ENCODE measurements around the gene ANKRD55. TPM values are rescaled to one million over a fixed set of nuclear protein-coding genes. Genes with fewer than 3 reads are reported as not detected.

The ANKRD55 gene
- total and polyA plus RNA-seq, 2 donors (not counting 1 experiment from before 2014, with no cell fraction given), result 0.07 TPM; not detected in 1

DNA sequence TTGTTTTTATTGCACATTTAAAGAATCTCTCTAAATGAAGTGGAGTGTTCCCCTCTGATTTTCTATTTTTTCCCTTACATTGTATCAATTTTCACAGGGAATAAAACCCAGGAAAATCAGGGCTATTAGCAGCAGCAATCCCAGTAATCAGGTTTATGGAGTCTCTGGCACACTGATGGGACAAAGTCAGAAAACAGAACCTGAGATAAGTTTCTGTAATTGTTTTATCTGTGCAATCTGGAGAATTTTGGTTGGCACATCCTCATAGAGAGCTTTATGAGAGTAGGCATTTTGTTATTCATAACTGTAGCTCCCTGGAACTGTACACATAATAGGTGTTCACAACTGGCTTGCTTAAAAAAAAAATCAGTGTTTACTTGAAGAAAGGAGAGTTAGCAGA is 141.5 kb downstream of the ANKRD55 start:
- Histone ChIP-seq H3K27ac (ENCODE audit: low read length in 2 of 2) (no peak overlapping the region), H3K27me3 (replicated peaks in 1 of 4; ENCODE audit: control extremely low read depth in 1 of 4, control insufficient read depth in 3 of 4, insufficient read depth in 4 of 4, low read length in 3 of 4) (no peaks in the 10 kb centered on the region), H4K20me1 (ENCODE audit: control insufficient read depth, insufficient read depth, low read length, poor library complexity, severe bottlenecking) (no peaks in the 10 kb centered on the region), H3K9me3 (ENCODE audit: control extremely low read depth in 1 of 3, control insufficient read depth in 2 of 3, insufficient read depth in 1 of 3, low read length in 2 of 3) (peaks cover 0 to 4% (median 0%) of the 10 kb centered on the region in 3 donors), H3K79me2 (ENCODE audit: control insufficient read depth, insufficient read depth, low read length) (no peaks in the 10 kb centered on the region), H3K4me3 (ENCODE audit: control extremely low read depth in 1 of 5, extremely low read depth in 1 of 5, insufficient read depth in 1 of 5, low read depth in 2 of 5, low read length in 4 of 5) (no peak overlapping the region), H3K4me1 (ENCODE audit: control insufficient read depth in 2 of 2, insufficient read depth in 2 of 2, low read length in 2 of 2) (no peaks in the 10 kb centered on the region), H2AFZ (ENCODE audit: insufficient read depth, low read depth, low read length, poor library complexity, severe bottlenecking) (no peak overlapping the region), H3K4me2 (replicated peaks; ENCODE audit: low read depth, low read length, poor library complexity, severe bottlenecking) (no peak overlapping the region), H3K36me3 (replicated peaks in 1 of 2; ENCODE audit: control extremely low read depth in 1 of 2, control insufficient read depth in 1 of 2, extremely low read depth in 1 of 2, insufficient read depth in 2 of 2, low read length in 1 of 2) (no peaks in the 10 kb centered on the region), H3K9ac (ENCODE audit: low read length) (no peak overlapping the region)
- DNase-seq, result no peak
- peaks cover 2% of the 10 kb centered on the region for H3K4me1 Mint-ChIP-seq
- intact Hi-C loops (cut with micrococcal nuclease), result no loop called here
- CTCF ChIA-PET, result no interaction called here
- no peak overlapping the region for H3K27ac Mint-ChIP-seq
- ATAC-seq (ENCODE audit: low read depth), result no peak
- no peak for TF ChIP-seq EZH2 (IDR thresholded peaks at IDR 0.05; ENCODE audit: borderline replicate concordance, insufficient read depth, low read depth, low read length, poor library complexity, severe bottlenecking)
- TF ChIP-seq, protein P1, sequence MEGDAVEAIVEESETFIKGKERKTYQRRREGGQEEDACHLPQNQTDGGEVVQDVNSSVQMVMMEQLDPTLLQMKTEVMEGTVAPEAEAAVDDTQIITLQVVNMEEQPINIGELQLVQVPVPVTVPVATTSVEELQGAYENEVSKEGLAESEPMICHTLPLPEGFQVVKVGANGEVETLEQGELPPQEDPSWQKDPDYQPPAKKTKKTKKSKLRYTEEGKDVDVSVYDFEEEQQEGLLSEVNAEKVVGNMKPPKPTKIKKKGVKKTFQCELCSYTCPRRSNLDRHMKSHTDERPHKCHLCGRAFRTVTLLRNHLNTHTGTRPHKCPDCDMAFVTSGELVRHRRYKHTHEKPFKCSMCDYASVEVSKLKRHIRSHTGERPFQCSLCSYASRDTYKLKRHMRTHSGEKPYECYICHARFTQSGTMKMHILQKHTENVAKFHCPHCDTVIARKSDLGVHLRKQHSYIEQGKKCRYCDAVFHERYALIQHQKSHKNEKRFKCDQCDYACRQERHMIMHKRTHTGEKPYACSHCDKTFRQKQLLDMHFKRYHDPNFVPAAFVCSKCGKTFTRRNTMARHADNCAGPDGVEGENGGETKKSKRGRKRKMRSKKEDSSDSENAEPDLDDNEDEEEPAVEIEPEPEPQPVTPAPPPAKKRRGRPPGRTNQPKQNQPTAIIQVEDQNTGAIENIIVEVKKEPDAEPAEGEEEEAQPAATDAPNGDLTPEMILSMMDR (IDR thresholded peaks at IDR 0.05), result no peak
- POLR2A ChIA-PET, result no interaction called here
- H3K27me3 Mint-ChIP-seq, result peaks cover 7% of the 10 kb centered on the region
- no peak overlapping the region for H3K4me3 Mint-ChIP-seq
- no peaks in the 10 kb centered on the region for H3K9me3 Mint-ChIP-seq (ENCODE audit: insufficient read depth)

DNA sequence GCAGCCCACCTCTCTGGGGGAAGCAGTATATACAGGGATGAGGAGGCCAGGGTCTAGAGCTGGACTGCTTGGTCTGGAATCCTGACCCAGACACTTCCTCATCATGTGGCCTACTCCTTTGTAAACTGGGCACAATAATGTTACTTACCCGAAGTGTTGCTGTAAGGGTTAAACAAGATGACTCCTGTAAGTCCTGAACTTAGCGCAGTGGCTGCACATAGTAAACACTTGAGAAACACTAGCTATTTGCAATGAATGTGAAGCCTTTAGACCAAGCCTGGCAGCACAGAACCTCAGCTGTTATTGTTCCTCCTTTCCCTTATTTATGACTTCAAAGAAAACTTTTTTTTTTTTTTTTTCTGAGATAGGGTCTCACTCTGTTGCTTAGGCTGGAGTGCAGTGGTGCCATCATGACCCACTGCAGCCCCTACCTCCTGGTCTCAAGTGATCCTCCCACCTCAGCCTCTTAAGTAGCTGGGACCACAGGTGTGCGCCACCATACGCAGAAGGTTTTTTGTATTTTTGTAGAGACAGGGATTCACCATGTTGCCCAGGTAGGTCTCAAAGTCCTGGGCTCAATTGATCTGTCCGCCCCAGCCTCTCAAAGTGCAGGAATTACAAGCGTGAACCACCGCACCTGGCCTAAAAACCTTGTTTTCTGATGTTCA is 142.2 kb downstream of the ANKRD55 start:
- H3K9me3 ChIP-seq (ENCODE audit: control extremely low read depth in 1 of 3, control insufficient read depth in 2 of 3, insufficient read depth in 1 of 3, low read length in 2 of 3), result peaks cover 0 to 4% (median 0%) of the 10 kb centered on the region in 3 donors
- no peak overlapping the region for H3K9ac ChIP-seq (ENCODE audit: low read length)
- no peak overlapping the region for H3K4me2 ChIP-seq (replicated peaks; ENCODE audit: low read depth, low read length, poor library complexity, severe bottlenecking)
- no peaks in the 10 kb centered on the region for H3K36me3 ChIP-seq (replicated peaks in 1 of 2; ENCODE audit: control extremely low read depth in 1 of 2, control insufficient read depth in 1 of 2, extremely low read depth in 1 of 2, insufficient read depth in 2 of 2, low read length in 1 of 2)
- H2AFZ ChIP-seq (ENCODE audit: insufficient read depth, low read depth, low read length, poor library complexity, severe bottlenecking), result no peak overlapping the region
- peaks cover 2% of the 10 kb centered on the region for H3K4me1 Mint-ChIP-seq
- TF ChIP-seq, protein P1 (IDR thresholded peaks at IDR 0.05), result no peak
- no peak for TF ChIP-seq EZH2 (IDR thresholded peaks at IDR 0.05; ENCODE audit: borderline replicate concordance, insufficient read depth, low read depth, low read length, poor library complexity, severe bottlenecking)
- ATAC-seq (ENCODE audit: low read depth) (no peak), DNase-seq (no peak)
- ChIA-PET CTCF (no interaction called here), POLR2A (no interaction called here)
- H3K27ac Mint-ChIP-seq, result no peak overlapping the region
- no peaks in the 10 kb centered on the region for H4K20me1 ChIP-seq (ENCODE audit: control insufficient read depth, insufficient read depth, low read length, poor library complexity, severe bottlenecking)
- no peaks in the 10 kb centered on the region for H3K79me2 ChIP-seq (ENCODE audit: control insufficient read depth, insufficient read depth, low read length)
- no peaks in the 10 kb centered on the region for H3K4me1 ChIP-seq (ENCODE audit: control insufficient read depth in 2 of 2, insufficient read depth in 2 of 2, low read length in 2 of 2)
- no peaks in the 10 kb centered on the region for H3K9me3 Mint-ChIP-seq (ENCODE audit: insufficient read depth)
- no peaks in the 10 kb centered on the region for H3K27me3 ChIP-seq (replicated peaks in 1 of 4; ENCODE audit: control extremely low read depth in 1 of 4, control insufficient read depth in 3 of 4, insufficient read depth in 4 of 4, low read length in 3 of 4)
- H3K4me3 Mint-ChIP-seq, result no peak overlapping the region
- WGBS (ENCODE audit: insufficient coverage), result 90% methylated on average over 5 of the region's 7 CpGs
- no peak overlapping the region for H3K27ac ChIP-seq (ENCODE audit: low read length in 2 of 2)
- peaks cover 8% of the 10 kb centered on the region for H3K27me3 Mint-ChIP-seq
- intact Hi-C loops (cut with micrococcal nuclease), result no loop called here
- H3K4me3 ChIP-seq (ENCODE audit: control extremely low read depth in 1 of 5, extremely low read depth in 1 of 5, insufficient read depth in 1 of 5, low read depth in 2 of 5, low read length in 4 of 5), result no peak overlapping the region

All from B cell (primary cell).